ENCODE results near the gene BIRC6.

GRCh38 chr2:32450851-32451250 lies 94.0 kb downstream of the BIRC6 start:
- TF ChIP-seq, protein P1, sequence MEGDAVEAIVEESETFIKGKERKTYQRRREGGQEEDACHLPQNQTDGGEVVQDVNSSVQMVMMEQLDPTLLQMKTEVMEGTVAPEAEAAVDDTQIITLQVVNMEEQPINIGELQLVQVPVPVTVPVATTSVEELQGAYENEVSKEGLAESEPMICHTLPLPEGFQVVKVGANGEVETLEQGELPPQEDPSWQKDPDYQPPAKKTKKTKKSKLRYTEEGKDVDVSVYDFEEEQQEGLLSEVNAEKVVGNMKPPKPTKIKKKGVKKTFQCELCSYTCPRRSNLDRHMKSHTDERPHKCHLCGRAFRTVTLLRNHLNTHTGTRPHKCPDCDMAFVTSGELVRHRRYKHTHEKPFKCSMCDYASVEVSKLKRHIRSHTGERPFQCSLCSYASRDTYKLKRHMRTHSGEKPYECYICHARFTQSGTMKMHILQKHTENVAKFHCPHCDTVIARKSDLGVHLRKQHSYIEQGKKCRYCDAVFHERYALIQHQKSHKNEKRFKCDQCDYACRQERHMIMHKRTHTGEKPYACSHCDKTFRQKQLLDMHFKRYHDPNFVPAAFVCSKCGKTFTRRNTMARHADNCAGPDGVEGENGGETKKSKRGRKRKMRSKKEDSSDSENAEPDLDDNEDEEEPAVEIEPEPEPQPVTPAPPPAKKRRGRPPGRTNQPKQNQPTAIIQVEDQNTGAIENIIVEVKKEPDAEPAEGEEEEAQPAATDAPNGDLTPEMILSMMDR (IDR thresholded peaks at IDR 0.05) = no peak
- no peak for TF ChIP-seq POLR2A (IDR thresholded peaks at IDR 0.05)
